Adrenal gland (tissue), 5 donors: ENCODE measurements around the gene STARD7.

Experiments
- CTCF ChIP-seq, 6 experiments: fragments of 450-650 bp in 4 of 6; fragments of 200-600 bp in 2 of 6; sonication (generic) in 1 of 6; IDR thresholded peaks; 1 replicate in 5 of 6; 2 replicates in 1 of 6; pipeline versions ENCODE4 v1.5.1 to v1.8.0; 2016 to 2021; ENCODE audit warnings: antibody characterized with exemption in 6 of 6, mild to moderate bottlenecking in 2 of 6, moderate library complexity in 1 of 6
- POLR2A ChIP-seq, 2 donors: fragments of 450-650 bp; IDR thresholded peaks; one replicate each; pipeline ENCODE4 v1.6.1; 2017; ENCODE audit warnings: antibody characterized with exemption in 2 of 2, mild to moderate bottlenecking in 2 of 2, moderate library complexity in 1 of 2
- donor health status: DM: no; HTN: no; CAD: no.

GRCh38 chr2:96171831-96172230, 36.8 kb downstream of the STARD7 start:
- TF ChIP-seq POLR2A (IDR thresholded peaks at IDR 0.05), result no peak
- TF ChIP-seq CTCF (IDR thresholded peaks at IDR 0.05), result no peak
